OCI-LY3 (cell line): ENCODE data around the gene ABTB2.

Experiments
- EZH2phosphoT487 ChIP-seq: fragments of 200-600 bp; shearing (Covaris generic); IDR thresholded peaks from 2 replicates; pipeline ENCODE4 v1.6.1; 2018; ENCODE audit warnings: antibody characterized with exemption, mixed run types, low read depth
- TF ChIP-seq, protein P1 (sequence below): fragments of 200-600, 300-600 bp; sonication (generic); IDR thresholded peaks from 2 replicates; pipeline ENCODE4 v1.5.1; 2014; ENCODE audit warnings: antibody characterized with exemption, low read length, low read depth

DNA sequence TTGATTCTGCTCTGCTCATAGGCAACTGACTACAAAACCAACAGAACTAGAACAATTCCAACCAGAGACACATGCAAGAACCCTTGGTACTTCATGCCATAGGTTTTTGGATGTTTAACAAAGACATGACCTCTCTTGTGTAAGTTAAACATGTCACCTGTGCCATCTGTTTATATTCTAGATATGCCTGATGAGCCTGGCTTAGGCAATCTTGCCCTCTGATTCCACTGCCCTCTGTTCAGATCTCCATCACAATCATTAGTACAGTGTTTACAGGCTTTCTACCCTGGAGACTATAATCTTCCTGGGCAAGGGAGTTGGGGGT is 40.8 kb downstream of the ABTB2 start:
- TF ChIP-seq, protein P1, sequence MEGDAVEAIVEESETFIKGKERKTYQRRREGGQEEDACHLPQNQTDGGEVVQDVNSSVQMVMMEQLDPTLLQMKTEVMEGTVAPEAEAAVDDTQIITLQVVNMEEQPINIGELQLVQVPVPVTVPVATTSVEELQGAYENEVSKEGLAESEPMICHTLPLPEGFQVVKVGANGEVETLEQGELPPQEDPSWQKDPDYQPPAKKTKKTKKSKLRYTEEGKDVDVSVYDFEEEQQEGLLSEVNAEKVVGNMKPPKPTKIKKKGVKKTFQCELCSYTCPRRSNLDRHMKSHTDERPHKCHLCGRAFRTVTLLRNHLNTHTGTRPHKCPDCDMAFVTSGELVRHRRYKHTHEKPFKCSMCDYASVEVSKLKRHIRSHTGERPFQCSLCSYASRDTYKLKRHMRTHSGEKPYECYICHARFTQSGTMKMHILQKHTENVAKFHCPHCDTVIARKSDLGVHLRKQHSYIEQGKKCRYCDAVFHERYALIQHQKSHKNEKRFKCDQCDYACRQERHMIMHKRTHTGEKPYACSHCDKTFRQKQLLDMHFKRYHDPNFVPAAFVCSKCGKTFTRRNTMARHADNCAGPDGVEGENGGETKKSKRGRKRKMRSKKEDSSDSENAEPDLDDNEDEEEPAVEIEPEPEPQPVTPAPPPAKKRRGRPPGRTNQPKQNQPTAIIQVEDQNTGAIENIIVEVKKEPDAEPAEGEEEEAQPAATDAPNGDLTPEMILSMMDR: no peak
- no peak for TF ChIP-seq EZH2phosphoT487
